WTC11 (cell line): ENCODE results near the gene USH2A. TPM values are rescaled to one million over a fixed set of nuclear protein-coding genes. Genes with fewer than 3 reads are reported as not detected.

Source experiments
- ATAC-seq: fragments of 200-7000 bp; cut with Tn5 transposase; 2 replicates; pipeline ENCODE4 v1.10.0; 2021; ENCODE audit warnings: mild to moderate bottlenecking, moderate library complexity
- CTCF ChIA-PET: fragments of 300-600 bp; sonication (Branson Sonifier 250); formaldehyde crosslinking; loops from one replicate; lab custom pipeline; 2021; ENCODE audit warnings: antibody characterized with exemption; lab: Charles Lee
- POLR2A ChIA-PET: fragments of 350-600 bp; sonication (Branson Sonifier 250); formaldehyde crosslinking; loops from one replicate; lab custom pipeline; 2021; ENCODE audit warnings: antibody characterized with exemption; lab: Charles Lee
- DNase-seq: peaks from one replicate; pipeline ENCODE4 v3.0.0; 2021; ENCODE audit warnings: low spot score
- H3K27ac Mint-ChIP-seq: 2 replicates; pipeline ENCODE4 v1.8.0; 2021; ENCODE audit warnings: mixed read lengths
- H3K27me3 Mint-ChIP-seq: 2 replicates; pipeline ENCODE4 v1.8.0; 2021; ENCODE audit warnings: low read depth, mild to moderate bottlenecking, moderate library complexity, mixed read lengths
- H3K36me3 Mint-ChIP-seq: 2 replicates; pipeline ENCODE4 v1.8.0; 2021; ENCODE audit warnings: mixed read lengths
- H3K4me1 Mint-ChIP-seq: 2 replicates; pipeline ENCODE4 v1.8.0; 2022; ENCODE audit warnings: mixed read lengths
- H3K4me3 Mint-ChIP-seq: 2 replicates; pipeline ENCODE4 v1.8.0; 2021; ENCODE audit warnings: mild to moderate bottlenecking, moderate library complexity, mixed read lengths
- H3K9me3 Mint-ChIP-seq: 2 replicates; pipeline ENCODE4 v1.8.0; 2021; ENCODE audit warnings: mixed read lengths
- ATF1 ChIP-seq: sonication (generic); formaldehyde crosslinking; IDR thresholded peaks from 2 replicates; pipeline ENCODE4 v1.8.1; 2023; ENCODE audit warnings: mild to moderate bottlenecking, moderate library complexity, missing genetic modification reagents
- GABPB1 ChIP-seq: sonication (generic); formaldehyde crosslinking; IDR thresholded peaks from 2 replicates; pipeline ENCODE4 v1.8.1; 2023; ENCODE audit warnings: mild to moderate bottlenecking, missing genetic modification reagents
- GRHL2 ChIP-seq: fragments of 250-450 bp; sonication (Bioruptor Pico); IDR thresholded peaks from 2 replicates; pipeline ENCODE4 v1.8.0; 2022; ENCODE audit warnings: mild to moderate bottlenecking, moderate library complexity; ENCODE audit not compliant: insufficient replicate concordance, severe bottlenecking
- JUN ChIP-seq: sonication (generic); formaldehyde crosslinking; IDR thresholded peaks from 2 replicates; pipeline ENCODE4 v1.8.0; 2023; ENCODE audit warnings: mild to moderate bottlenecking, missing genetic modification reagents
- NFATC4 ChIP-seq: fragments of 250-450 bp; sonication (Bioruptor Pico); IDR thresholded peaks from 2 replicates; pipeline ENCODE4 v1.9.0; 2021; ENCODE audit warnings: mild to moderate bottlenecking
- PRRX2 ChIP-seq: fragments of 250-450 bp; sonication (Bioruptor Pico); IDR thresholded peaks from 2 replicates; pipeline ENCODE4 v1.8.0; 2021; ENCODE audit warnings: mild to moderate bottlenecking
- SOX15 ChIP-seq: fragments of 250-450 bp; sonication (Bioruptor Pico); IDR thresholded peaks from 2 replicates; pipeline ENCODE4 v1.9.0; 2021; ENCODE audit warnings: mild to moderate bottlenecking
- ZBTB21 ChIP-seq: sonication (generic); formaldehyde crosslinking; IDR thresholded peaks from 2 replicates; pipeline ENCODE4 v1.8.1; 2023; ENCODE audit warnings: mild to moderate bottlenecking, missing genetic modification reagents, borderline replicate concordance
- ZNF138 ChIP-seq: sonication (generic); formaldehyde crosslinking; conservative IDR thresholded peaks from 2 replicates; pipeline ENCODE4 v1.8.1; 2022; ENCODE audit warnings: mild to moderate bottlenecking, moderate library complexity, missing genetic modification reagents
- ZNF263 ChIP-seq: sonication (generic); formaldehyde crosslinking; IDR thresholded peaks from 2 replicates; pipeline ENCODE4 v1.8.1; 2022; ENCODE audit warnings: low read depth, mild to moderate bottlenecking, moderate library complexity, missing genetic modification reagents
- ZNF416 ChIP-seq: fragments of 250-450 bp; sonication (Bioruptor Pico); IDR thresholded peaks from 2 replicates; pipeline ENCODE4 v1.9.0; 2021; ENCODE audit warnings: mild to moderate bottlenecking, inconsistent platforms
- total RNA-seq: library from RNA; stranded (reverse); gene quantifications from 3 replicates; pipeline ENCODE4 v1.2.3, GENCODE V29; 2021
- TF ChIP-seq, protein P1 (sequence below): sonication (generic); formaldehyde crosslinking; IDR thresholded peaks from 2 replicates; pipeline ENCODE4 v1.8.0; 2023; ENCODE audit warnings: missing genetic modification reagents, mild to moderate bottlenecking, borderline replicate concordance
- TF ChIP-seq, protein P2 (sequence below): sonication (generic); formaldehyde crosslinking; IDR thresholded peaks from 2 replicates; pipeline ENCODE4 v1.8.1; 2023; ENCODE audit warnings: mild to moderate bottlenecking, missing genetic modification reagents
- TF ChIP-seq, protein P3 (sequence below): fragments of 250-450 bp; sonication (Bioruptor Pico); IDR thresholded peaks from 2 replicates; pipeline ENCODE4 v1.9.0; 2021; ENCODE audit warnings: mild to moderate bottlenecking, borderline replicate concordance
- TF ChIP-seq, protein P4 (sequence below): fragments of 250-450 bp; sonication (Bioruptor Pico); IDR thresholded peaks from 2 replicates; pipeline ENCODE4 v1.9.0; 2021; ENCODE audit warnings: moderate library complexity, mild to moderate bottlenecking, inconsistent platforms, borderline replicate concordance
- TF ChIP-seq, protein P5 (sequence below): sonication (generic); formaldehyde crosslinking; IDR thresholded peaks from 2 replicates; pipeline ENCODE4 v1.8.0; 2023; ENCODE audit warnings: mild to moderate bottlenecking, missing genetic modification reagents
- TF ChIP-seq, protein P6 (sequence below): sonication (generic); formaldehyde crosslinking; IDR thresholded peaks from 2 replicates; pipeline ENCODE4 v1.8.0; 2022; ENCODE audit warnings: mild to moderate bottlenecking, missing genetic modification reagents

The USH2A gene
- total RNA-seq, 1 experiment from 2014 or later = 0.37 TPM

DNA sequence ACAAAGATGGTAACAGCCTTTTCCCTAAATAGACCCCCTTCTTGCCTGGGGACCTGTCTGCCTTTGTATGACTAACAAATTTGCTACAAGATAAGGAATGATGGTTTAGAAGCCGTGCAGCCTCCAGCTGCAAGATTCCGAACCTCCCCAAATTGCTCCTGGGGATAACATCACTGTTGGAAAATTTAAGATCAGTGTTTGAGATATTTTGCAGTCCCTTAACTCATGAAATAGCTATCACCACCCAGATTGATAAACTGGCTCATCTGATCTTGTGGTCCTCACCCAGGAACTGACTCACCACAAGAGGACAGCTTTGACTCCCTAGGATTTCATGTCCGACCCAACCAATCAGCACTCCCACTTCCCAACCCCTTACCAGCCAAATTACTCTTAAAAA lies 254.7 kb downstream of the USH2A start (continued):
- TF ChIP-seq PRRX2 (CRISPR knock-in tag) (no peak), GABPB1 (no peak)

DNA sequence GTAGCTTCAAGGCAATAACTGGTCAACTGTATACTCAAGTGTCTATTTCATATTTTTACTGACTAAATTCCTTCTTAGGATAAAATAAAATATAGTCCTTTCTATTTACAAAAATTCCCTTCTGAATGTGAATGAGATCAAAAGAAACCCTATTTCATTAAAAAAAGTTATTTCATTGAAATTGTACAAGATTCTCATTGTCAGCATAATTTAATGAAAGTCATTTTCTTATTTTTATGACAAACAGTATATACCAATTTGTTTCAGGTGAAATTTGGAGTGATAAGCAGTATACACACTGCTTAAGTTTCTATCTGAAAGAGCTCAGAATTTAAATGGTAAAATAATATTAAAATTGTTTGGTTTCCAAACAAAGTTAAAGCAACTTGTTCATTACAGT lies 269.2 kb downstream of the USH2A start:
- Mint-ChIP-seq H3K36me3 (peaks cover 69% of the 10 kb centered on the region), H3K9me3 (peaks cover 38% of the 10 kb centered on the region), H3K4me3 (no peak overlapping the region), H3K4me1 (peaks cover 41% of the 10 kb centered on the region), H3K27ac (no peak overlapping the region), H3K27me3 (no peaks in the 10 kb centered on the region)
- ATAC-seq (no peak), DNase-seq (no peak)
- TF ChIP-seq ZNF138 (CRISPR knock-in tag) (no peak), SOX15 (CRISPR knock-in tag) (no peak)
- ChIA-PET POLR2A (no interaction called here), CTCF (no interaction called here)

DNA sequence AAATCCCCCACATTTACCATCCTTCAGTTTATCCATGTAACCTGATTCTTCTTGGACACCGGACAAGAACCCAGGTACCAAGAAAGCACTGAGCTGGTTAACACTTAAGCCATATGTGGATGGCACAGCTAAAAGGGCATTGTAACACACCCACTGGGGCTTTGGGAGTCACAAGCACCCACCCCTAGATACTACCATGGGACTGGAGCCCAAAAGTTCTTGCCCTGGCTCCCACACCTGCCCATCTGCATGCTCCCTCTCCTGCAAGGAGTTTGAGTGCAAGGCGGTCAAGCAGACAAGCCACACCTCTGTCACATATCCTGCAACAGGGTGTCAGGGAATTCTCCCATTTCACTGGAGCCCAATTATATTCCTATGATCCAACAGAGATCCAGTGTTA lies 270.1 kb downstream of the USH2A start:
- H3K36me3 Mint-ChIP-seq = peaks cover 77% of the 10 kb centered on the region
- no peak overlapping the region for H3K4me3 Mint-ChIP-seq
- H3K27me3 Mint-ChIP-seq = no peaks in the 10 kb centered on the region
- TF ChIP-seq, protein P1, sequence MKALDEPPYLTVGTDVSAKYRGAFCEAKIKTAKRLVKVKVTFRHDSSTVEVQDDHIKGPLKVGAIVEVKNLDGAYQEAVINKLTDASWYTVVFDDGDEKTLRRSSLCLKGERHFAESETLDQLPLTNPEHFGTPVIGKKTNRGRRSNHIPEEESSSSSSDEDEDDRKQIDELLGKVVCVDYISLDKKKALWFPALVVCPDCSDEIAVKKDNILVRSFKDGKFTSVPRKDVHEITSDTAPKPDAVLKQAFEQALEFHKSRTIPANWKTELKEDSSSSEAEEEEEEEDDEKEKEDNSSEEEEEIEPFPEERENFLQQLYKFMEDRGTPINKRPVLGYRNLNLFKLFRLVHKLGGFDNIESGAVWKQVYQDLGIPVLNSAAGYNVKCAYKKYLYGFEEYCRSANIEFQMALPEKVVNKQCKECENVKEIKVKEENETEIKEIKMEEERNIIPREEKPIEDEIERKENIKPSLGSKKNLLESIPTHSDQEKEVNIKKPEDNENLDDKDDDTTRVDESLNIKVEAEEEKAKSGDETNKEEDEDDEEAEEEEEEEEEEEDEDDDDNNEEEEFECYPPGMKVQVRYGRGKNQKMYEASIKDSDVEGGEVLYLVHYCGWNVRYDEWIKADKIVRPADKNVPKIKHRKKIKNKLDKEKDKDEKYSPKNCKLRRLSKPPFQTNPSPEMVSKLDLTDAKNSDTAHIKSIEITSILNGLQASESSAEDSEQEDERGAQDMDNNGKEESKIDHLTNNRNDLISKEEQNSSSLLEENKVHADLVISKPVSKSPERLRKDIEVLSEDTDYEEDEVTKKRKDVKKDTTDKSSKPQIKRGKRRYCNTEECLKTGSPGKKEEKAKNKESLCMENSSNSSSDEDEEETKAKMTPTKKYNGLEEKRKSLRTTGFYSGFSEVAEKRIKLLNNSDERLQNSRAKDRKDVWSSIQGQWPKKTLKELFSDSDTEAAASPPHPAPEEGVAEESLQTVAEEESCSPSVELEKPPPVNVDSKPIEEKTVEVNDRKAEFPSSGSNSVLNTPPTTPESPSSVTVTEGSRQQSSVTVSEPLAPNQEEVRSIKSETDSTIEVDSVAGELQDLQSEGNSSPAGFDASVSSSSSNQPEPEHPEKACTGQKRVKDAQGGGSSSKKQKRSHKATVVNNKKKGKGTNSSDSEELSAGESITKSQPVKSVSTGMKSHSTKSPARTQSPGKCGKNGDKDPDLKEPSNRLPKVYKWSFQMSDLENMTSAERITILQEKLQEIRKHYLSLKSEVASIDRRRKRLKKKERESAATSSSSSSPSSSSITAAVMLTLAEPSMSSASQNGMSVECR (CRISPR knock-in tag) = no peak
- TF ChIP-seq ZBTB21 (CRISPR knock-in tag) = no peak
- TF ChIP-seq NFATC4 (CRISPR knock-in tag) = no peak
- TF ChIP-seq GABPB1 = no peak
- no peak for TF ChIP-seq ZNF416 (CRISPR knock-in tag)
- TF ChIP-seq, protein P2, sequence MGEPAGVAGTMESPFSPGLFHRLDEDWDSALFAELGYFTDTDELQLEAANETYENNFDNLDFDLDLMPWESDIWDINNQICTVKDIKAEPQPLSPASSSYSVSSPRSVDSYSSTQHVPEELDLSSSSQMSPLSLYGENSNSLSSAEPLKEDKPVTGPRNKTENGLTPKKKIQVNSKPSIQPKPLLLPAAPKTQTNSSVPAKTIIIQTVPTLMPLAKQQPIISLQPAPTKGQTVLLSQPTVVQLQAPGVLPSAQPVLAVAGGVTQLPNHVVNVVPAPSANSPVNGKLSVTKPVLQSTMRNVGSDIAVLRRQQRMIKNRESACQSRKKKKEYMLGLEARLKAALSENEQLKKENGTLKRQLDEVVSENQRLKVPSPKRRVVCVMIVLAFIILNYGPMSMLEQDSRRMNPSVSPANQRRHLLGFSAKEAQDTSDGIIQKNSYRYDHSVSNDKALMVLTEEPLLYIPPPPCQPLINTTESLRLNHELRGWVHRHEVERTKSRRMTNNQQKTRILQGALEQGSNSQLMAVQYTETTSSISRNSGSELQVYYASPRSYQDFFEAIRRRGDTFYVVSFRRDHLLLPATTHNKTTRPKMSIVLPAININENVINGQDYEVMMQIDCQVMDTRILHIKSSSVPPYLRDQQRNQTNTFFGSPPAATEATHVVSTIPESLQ (CRISPR knock-in tag) = no peak
- no peak for TF ChIP-seq GRHL2
- no peak for TF ChIP-seq ZNF263 (CRISPR knock-in tag)
- no peak for TF ChIP-seq JUN
- TF ChIP-seq, protein P3, sequence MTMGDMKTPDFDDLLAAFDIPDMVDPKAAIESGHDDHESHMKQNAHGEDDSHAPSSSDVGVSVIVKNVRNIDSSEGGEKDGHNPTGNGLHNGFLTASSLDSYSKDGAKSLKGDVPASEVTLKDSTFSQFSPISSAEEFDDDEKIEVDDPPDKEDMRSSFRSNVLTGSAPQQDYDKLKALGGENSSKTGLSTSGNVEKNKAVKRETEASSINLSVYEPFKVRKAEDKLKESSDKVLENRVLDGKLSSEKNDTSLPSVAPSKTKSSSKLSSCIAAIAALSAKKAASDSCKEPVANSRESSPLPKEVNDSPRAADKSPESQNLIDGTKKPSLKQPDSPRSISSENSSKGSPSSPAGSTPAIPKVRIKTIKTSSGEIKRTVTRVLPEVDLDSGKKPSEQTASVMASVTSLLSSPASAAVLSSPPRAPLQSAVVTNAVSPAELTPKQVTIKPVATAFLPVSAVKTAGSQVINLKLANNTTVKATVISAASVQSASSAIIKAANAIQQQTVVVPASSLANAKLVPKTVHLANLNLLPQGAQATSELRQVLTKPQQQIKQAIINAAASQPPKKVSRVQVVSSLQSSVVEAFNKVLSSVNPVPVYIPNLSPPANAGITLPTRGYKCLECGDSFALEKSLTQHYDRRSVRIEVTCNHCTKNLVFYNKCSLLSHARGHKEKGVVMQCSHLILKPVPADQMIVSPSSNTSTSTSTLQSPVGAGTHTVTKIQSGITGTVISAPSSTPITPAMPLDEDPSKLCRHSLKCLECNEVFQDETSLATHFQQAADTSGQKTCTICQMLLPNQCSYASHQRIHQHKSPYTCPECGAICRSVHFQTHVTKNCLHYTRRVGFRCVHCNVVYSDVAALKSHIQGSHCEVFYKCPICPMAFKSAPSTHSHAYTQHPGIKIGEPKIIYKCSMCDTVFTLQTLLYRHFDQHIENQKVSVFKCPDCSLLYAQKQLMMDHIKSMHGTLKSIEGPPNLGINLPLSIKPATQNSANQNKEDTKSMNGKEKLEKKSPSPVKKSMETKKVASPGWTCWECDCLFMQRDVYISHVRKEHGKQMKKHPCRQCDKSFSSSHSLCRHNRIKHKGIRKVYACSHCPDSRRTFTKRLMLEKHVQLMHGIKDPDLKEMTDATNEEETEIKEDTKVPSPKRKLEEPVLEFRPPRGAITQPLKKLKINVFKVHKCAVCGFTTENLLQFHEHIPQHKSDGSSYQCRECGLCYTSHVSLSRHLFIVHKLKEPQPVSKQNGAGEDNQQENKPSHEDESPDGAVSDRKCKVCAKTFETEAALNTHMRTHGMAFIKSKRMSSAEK (CRISPR knock-in tag) = no peak
- no peak for TF ChIP-seq ATF1 (CRISPR knock-in tag)
- no peak for TF ChIP-seq ZNF138 (CRISPR knock-in tag)
- TF ChIP-seq, protein P4, sequence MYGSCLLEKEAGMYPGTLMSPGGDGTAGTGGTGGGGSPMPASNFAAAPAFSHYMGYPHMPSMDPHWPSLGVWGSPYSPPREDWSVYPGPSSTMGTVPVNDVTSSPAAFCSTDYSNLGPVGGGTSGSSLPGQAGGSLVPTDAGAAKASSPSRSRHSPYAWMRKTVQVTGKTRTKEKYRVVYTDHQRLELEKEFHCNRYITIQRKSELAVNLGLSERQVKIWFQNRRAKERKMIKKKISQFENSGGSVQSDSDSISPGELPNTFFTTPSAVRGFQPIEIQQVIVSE (CRISPR knock-in tag) = no peak
- TF ChIP-seq, protein P5, sequence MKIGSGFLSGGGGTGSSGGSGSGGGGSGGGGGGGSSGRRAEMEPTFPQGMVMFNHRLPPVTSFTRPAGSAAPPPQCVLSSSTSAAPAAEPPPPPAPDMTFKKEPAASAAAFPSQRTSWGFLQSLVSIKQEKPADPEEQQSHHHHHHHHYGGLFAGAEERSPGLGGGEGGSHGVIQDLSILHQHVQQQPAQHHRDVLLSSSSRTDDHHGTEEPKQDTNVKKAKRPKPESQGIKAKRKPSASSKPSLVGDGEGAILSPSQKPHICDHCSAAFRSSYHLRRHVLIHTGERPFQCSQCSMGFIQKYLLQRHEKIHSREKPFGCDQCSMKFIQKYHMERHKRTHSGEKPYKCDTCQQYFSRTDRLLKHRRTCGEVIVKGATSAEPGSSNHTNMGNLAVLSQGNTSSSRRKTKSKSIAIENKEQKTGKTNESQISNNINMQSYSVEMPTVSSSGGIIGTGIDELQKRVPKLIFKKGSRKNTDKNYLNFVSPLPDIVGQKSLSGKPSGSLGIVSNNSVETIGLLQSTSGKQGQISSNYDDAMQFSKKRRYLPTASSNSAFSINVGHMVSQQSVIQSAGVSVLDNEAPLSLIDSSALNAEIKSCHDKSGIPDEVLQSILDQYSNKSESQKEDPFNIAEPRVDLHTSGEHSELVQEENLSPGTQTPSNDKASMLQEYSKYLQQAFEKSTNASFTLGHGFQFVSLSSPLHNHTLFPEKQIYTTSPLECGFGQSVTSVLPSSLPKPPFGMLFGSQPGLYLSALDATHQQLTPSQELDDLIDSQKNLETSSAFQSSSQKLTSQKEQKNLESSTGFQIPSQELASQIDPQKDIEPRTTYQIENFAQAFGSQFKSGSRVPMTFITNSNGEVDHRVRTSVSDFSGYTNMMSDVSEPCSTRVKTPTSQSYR (CRISPR knock-in tag) = no peak
- TF ChIP-seq, protein P6, sequence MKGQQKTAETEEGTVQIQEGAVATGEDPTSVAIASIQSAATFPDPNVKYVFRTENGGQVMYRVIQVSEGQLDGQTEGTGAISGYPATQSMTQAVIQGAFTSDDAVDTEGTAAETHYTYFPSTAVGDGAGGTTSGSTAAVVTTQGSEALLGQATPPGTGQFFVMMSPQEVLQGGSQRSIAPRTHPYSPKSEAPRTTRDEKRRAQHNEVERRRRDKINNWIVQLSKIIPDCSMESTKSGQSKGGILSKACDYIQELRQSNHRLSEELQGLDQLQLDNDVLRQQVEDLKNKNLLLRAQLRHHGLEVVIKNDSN (CRISPR knock-in tag) = no peak
- no peak for DNase-seq
- ChIA-PET POLR2A (no interaction called here), CTCF (no interaction called here)
- ATAC-seq = peak; percentile 34; the same call in 1 of the 2 replicates
- H3K27ac Mint-ChIP-seq = 0 out of 2 replicates have a peak overlapping the region, but pooled peaks have one; percentile 45
- H3K9me3 Mint-ChIP-seq = peaks cover 38% of the 10 kb centered on the region
- peaks cover 49% of the 10 kb centered on the region for H3K4me1 Mint-ChIP-seq
